Superior temporal gyrus (tissue), 1 donor: ENCODE measurements around the gene GPR6.

Source experiments
- DNase-seq: peaks from one replicate; pipeline ENCODE4 v3.0.0-alpha.2; 2016; ENCODE audit errors: extremely low spot score

Gene GPR6

GRCh38 chr6:109978174-109979032 lies at the start of gene GPR6:
Gene GPR6, plus strand, starts transcription at chr6:109978311. Its CDS starts 802 bp downstream, at chr6:109979113.
- no peak for DNase-seq

- no peak for DNase-seq
Observed at GRCh38 chr6:109934293-109934692, 43.8 kb upstream of the GPR6 start.

GRCh38 chr6:109939654-109940053 lies 38.5 kb upstream of the GPR6 start:
- DNase-seq = no peak

- DNase-seq = no peak
Observed at GRCh38 chr6:109944448-109944847, 33.7 kb upstream of the GPR6 start.

- DNase-seq = no peak
Observed at GRCh38 chr6:109945091-109945490, 33.0 kb upstream of the GPR6 start.

GRCh38 chr6:109946979-109947378 lies 31.1 kb upstream of the GPR6 start:
- no peak for DNase-seq

GRCh38 chr6:109949281-109950065 lies 28.6 kb upstream of the GPR6 start:
- no peak for DNase-seq

GRCh38 chr6:109955491-109955890 lies 22.6 kb upstream of the GPR6 start:
- DNase-seq = no peak

GRCh38 chr6:109958626-109959025 lies 19.5 kb upstream of the GPR6 start:
- no peak for DNase-seq

GRCh38 chr6:109961611-109962041 lies 16.5 kb upstream of the GPR6 start:
- no peak for DNase-seq

GRCh38 chr6:109962271-109962670 lies 15.8 kb upstream of the GPR6 start:
- DNase-seq = no peak

- no peak for DNase-seq
Observed at GRCh38 chr6:109963598-109964170, 14.4 kb upstream of the GPR6 start.

- DNase-seq = no peak
Observed at GRCh38 chr6:109964949-109965348, 13.2 kb upstream of the GPR6 start.

GRCh38 chr6:109966299-109966698 lies 11.8 kb upstream of the GPR6 start:
- DNase-seq = no peak

- no peak for DNase-seq
Observed at GRCh38 chr6:109977791-109978173, 329 bp upstream of the GPR6 start.

GRCh38 chr6:109979033-109979921 lies 1.2 kb downstream of the GPR6 start:
- no peak for DNase-seq

- no peak for DNase-seq
Observed at GRCh38 chr6:109984410-109984809, 6.3 kb downstream of the GPR6 start.

- no peak for DNase-seq
Observed at GRCh38 chr6:109987196-109987595, 9.1 kb downstream of the GPR6 start.

GRCh38 chr6:109991201-109992101 lies 13.3 kb downstream of the GPR6 start:
- DNase-seq = no peak

- DNase-seq = no peak
Observed at GRCh38 chr6:109998159-109998785, 20.2 kb downstream of the GPR6 start.
